ENCODE data around the gene EFNB1.

EFNB1 gene

DNA sequence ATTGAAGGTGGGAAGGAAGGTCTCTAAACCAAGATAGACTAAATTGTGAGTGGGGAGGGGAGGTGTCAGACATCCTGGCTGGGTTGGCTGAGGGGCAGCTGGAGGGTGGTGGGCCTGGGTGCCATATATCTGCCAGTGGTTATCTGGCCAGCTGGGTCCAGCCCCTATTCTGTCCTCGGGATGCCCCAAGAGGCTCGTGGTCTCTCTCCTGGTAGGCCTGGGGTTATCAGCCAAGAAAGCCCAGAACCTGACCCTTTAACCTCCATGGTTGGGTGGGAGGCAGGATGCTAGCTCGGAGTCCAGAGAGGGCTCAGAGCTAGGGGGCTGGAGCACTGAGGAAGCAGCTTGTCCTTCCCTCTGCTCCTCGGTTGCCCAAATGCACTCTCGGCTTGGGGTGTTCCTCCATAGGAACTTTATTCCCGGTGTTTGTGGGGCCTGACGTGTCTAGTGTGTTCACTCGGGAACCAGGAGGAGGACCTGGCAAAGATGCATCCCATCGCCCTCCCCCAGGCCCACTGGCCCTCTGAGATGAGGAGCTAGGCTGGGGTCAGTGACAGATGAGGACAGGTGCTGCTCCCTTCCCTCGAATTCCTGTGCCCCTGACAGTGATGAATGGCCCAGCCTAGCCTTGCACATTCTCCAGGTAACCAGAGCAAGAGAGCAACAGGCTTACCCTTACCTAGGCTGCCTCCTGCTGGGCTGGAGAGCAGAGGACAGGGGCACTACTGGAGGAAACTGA is 5.2 kb upstream of the EFNB1 start:
- DNase-seq (ENCODE audit: insufficient read length, low spot score), result no peak
- TF ChIP-seq, protein P1, sequence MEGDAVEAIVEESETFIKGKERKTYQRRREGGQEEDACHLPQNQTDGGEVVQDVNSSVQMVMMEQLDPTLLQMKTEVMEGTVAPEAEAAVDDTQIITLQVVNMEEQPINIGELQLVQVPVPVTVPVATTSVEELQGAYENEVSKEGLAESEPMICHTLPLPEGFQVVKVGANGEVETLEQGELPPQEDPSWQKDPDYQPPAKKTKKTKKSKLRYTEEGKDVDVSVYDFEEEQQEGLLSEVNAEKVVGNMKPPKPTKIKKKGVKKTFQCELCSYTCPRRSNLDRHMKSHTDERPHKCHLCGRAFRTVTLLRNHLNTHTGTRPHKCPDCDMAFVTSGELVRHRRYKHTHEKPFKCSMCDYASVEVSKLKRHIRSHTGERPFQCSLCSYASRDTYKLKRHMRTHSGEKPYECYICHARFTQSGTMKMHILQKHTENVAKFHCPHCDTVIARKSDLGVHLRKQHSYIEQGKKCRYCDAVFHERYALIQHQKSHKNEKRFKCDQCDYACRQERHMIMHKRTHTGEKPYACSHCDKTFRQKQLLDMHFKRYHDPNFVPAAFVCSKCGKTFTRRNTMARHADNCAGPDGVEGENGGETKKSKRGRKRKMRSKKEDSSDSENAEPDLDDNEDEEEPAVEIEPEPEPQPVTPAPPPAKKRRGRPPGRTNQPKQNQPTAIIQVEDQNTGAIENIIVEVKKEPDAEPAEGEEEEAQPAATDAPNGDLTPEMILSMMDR (IDR thresholded peaks at IDR 0.05; ENCODE audit: insufficient read depth, missing control alignments), result no peak

DNA sequence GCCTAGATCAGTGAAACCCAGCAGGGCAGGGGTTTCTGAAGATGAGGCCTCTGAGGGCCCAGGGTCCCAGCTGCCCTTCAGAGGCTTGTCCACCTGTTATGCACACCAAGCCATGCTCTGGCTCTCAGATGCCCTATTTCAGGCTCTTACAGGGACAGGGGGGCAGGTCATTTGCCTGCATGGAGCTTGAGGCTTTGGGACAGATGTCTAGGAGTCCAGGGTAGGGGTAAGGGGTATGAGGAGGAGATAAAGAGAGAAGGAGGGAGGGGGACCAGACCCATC is 4.7 kb upstream of the EFNB1 start:
- FAIRE-seq, result no peak
- no peak for DNase-seq (ENCODE audit: insufficient read length, low spot score)
- TF ChIP-seq, protein P1 (IDR thresholded peaks at IDR 0.05; ENCODE audit: insufficient read depth, missing control alignments), result no peak

More for the DNA sequence above, 5.2 kb upstream of the EFNB1 start:
- FAIRE-seq, result no peak

DNA sequence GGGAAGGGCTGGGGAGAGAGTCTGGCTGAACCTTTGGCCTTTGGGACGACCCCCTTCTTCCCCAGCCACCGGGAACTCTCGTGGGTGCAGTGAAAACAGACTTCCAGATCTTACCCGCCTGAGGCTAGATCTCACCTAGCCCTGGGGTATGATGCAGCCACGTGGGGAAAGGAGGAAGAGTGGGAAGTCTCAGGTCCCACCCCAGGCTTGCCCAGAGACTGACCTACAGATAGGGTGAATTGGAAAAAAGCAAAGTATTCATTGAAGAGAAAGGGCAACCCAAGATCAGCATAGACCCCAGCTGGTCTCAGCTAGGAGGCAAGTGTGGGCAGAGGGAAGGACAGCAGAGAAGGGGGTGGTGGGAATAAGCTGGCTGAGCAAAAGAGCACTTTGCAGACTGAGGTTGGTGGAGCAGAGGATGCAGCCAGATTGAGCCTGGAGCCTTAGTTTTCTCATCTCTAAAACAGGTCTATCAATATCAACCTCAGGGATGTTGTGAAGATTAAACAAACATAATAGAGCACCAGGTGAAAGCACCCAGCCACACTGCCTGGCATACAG is 4.2 kb upstream of the EFNB1 start:
- no peak for FAIRE-seq
- DNase-seq (ENCODE audit: insufficient read length, low spot score), result no peak
- TF ChIP-seq, protein P1 (IDR thresholded peaks at IDR 0.05; ENCODE audit: insufficient read depth, missing control alignments), result no peak

DNA sequence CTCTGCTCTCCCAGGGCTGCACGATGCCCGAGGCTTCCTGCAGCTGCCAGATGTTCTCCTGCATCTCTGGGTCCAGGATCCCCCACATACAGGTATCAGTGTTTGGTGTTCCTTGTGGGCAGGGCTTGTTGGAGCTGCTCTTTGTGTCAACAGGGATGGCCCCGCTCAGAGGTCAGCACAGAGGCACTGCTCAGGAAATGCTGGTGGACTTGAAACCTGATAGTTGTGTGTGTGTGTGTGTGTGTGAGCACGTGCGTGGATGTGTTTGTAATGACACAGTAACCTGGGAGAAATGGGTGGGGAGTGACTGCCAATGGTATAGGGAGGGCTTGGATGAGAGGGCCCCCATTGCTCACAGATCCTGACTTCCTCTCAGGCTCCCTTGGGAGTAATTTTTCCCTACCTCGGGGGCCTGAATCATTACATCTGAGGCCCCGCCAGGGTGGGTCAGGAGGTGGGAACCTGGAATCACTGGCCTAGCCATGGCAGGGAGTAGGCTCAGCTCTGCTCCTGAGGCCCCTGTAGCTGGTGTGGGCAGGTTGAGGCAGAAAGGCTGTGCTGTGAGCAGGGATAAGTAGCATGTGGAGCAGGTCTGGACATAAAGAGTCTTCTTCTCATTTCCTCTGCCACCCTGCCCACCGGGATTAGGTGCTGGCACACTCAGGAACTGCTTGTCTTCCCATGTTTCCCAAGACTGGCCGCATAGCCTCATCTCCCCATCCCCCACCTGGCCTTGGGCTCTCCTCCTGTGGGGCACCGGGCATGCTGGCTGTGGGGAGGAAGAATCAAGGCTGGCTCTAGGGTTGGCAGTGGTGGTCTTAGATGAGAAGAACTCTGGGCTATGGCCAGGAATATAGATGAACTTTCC is 2.5 kb upstream of the EFNB1 start:
- TF ChIP-seq, protein P1 (IDR thresholded peaks at IDR 0.05; ENCODE audit: insufficient read depth, missing control alignments), result no peak
- DNase-seq (ENCODE audit: insufficient read length, low spot score) (no peak), FAIRE-seq (no peak)

DNA sequence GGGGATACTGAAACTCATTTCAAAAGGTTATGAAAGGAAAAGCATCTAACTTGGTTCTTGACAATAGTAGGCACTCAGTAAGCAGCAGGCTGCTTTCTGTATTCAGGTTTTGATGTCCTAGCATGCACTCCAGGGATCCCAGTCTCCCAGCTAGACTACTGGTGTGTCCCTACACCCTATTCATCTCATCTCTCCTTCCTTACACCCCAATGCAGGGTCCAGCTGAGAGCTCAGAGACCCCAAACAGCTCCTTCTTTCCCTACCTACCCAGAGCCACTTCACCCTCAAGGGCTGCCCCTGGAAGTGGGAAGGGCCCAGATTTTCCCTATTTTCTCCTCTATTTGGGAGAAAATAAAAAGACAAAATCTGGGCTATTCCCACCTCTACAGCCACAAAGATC is 1.6 kb upstream of the EFNB1 start:
- DNase-seq (ENCODE audit: insufficient read length, low spot score) (no peak), FAIRE-seq (no peak)
- TF ChIP-seq, protein P1 (IDR thresholded peaks at IDR 0.05; ENCODE audit: insufficient read depth, missing control alignments), result no peak

DNA sequence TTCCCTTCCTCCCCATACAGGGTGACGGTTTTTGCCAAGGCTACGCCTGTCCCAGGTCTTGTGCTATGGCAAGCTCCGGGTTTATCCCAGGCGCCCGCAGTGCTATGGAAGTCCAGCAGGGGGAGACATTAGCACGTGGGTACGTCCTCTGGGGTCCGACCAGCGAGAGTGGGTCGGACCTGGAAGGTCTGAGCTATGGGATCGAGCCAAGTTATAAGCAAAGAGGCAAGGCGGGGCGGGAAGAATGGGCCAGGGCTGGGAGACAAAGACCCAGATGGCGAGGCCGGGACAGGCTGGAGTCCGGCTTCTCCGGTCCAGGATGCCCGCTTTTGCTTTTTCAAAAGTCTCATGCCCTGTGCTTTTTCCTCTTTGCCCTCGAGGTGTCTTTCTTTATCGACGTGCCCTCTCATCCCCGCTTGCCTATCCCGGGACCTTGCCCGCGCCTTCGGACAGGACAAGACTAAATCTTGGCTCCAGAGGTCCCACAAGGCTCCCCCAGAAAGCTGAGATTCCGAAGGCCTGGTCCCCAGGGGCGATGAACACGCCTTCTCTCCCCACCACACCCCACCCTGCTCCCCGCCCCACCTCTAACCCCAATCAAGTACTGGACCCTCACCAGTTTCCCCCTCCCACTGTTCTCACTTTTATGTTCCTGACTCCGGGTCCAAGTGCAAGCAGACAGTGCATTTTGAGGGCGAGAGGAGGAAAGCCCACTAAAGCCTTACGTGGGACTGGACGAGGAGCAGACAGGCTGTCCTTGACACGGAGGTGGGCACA is 785 bp upstream of the EFNB1 start:
- FAIRE-seq, result no peak
- TF ChIP-seq, protein P1 (IDR thresholded peaks at IDR 0.05; ENCODE audit: insufficient read depth, missing control alignments), result peak; percentile 72
- DNase-seq (ENCODE audit: insufficient read length, low spot score), result no peak
